Liver (tissue), 9 donors: ENCODE measurements around the gene NHS. TPM values are rescaled to one million over a fixed set of nuclear protein-coding genes. Genes with fewer than 3 reads are reported as not detected.

Experiments used
- DNase-seq: peaks from one replicate; pipeline ENCODE4 v3.0.0-alpha.2; 2017; ENCODE audit warnings: low spot score
- H3K27ac ChIP-seq, 2 donors: one replicate each; pipeline ENCODE4 v1.7.0; 2013; ENCODE audit warnings: inconsistent platforms in 2 of 2, low read length in 2 of 2, control low read depth in 1 of 2, low read depth in 1 of 2, mild to moderate bottlenecking in 1 of 2
- H3K27me3 ChIP-seq, 4 donors: one replicate each; pipeline versions ENCODE4 v1.6.1 to v1.7.0; 2013; ENCODE audit warnings: low read length in 3 of 4, inconsistent platforms in 1 of 4, mild to moderate bottlenecking in 1 of 4, moderate library complexity in 1 of 4; ENCODE audit not compliant: control insufficient read depth in 4 of 4, insufficient read depth in 4 of 4
- H3K36me3 ChIP-seq, 4 donors: one replicate each; pipeline versions ENCODE4 v1.6.1 to v1.7.0; 2013; ENCODE audit warnings: low read length in 3 of 4, mild to moderate bottlenecking in 3 of 4, low read depth in 1 of 4, moderate library complexity in 1 of 4; ENCODE audit not compliant: control insufficient read depth in 4 of 4, insufficient read depth in 3 of 4
- H3K4me1 ChIP-seq, 4 donors: one replicate each; pipeline versions ENCODE4 v1.6.1 to v1.7.0; 2013; ENCODE audit warnings: low read length in 3 of 4, mild to moderate bottlenecking in 3 of 4, moderate library complexity in 1 of 4; ENCODE audit not compliant: control insufficient read depth in 4 of 4, insufficient read depth in 4 of 4
- H3K4me3 ChIP-seq, 3 donors: one replicate each; pipeline versions ENCODE4 v1.6.1 to v1.7.0; 2013; ENCODE audit warnings: low read length in 3 of 3, control low read depth in 1 of 3, low read depth in 1 of 3, mild to moderate bottlenecking in 1 of 3
- H3K9ac ChIP-seq, 2 donors: one replicate each; pipeline ENCODE4 v1.7.0; 2013; ENCODE audit warnings: low read length in 2 of 2, mild to moderate bottlenecking in 2 of 2, moderate library complexity in 2 of 2, control low read depth in 1 of 2, low read depth in 1 of 2
- H3K9me3 ChIP-seq, 4 donors: one replicate each; pipeline versions ENCODE4 v1.6.1 to v1.7.0; 2013; ENCODE audit warnings: low read length in 3 of 4; ENCODE audit not compliant: control insufficient read depth in 4 of 4
- EGR1 ChIP-seq, 2 donors: IDR thresholded peaks; 2 replicates each; pipeline ENCODE4 v1.6.1; 2016 to 2018; ENCODE audit warnings: antibody characterized with exemption in 2 of 2, low read depth in 2 of 2
- FOXA1 ChIP-seq: IDR thresholded peaks from 2 replicates; pipeline ENCODE4 v1.6.1; 2016; ENCODE audit warnings: antibody characterized with exemption
- JUND ChIP-seq, 2 donors: IDR thresholded peaks; 2 replicates each; pipeline ENCODE4 v1.6.1; 2016; ENCODE audit warnings: antibody characterized with exemption in 2 of 2
- NR2F2 ChIP-seq: IDR thresholded peaks from 2 replicates; pipeline ENCODE4 v1.6.1; 2016; ENCODE audit warnings: antibody characterized with exemption
- YY1 ChIP-seq: IDR thresholded peaks from 2 replicates; pipeline ENCODE4 v1.6.1; 2016; ENCODE audit warnings: antibody characterized with exemption, mild to moderate bottlenecking
- WGBS: extraction: QIAGEN DNeasy Blood & Tissue Kit; methylation state at CpG from one replicate; pipeline ENCODE4 v1.1.7; 2013; 5-methylcytosine and 5-hydroxymethylcytosine counted together
- polyA plus RNA-seq, 2 donors: library from polyadenylated mRNA; stranded (reverse) in 1 of 2; unstranded in 1 of 2; fragments of 200-250 nt in 1 of 2; fragments of >200 nt in 1 of 2; fragmentation: Nextera tagmentation in 1 of 2; extraction: Ambion mirVana in 1 of 2; gene quantifications; one replicate each; pipeline versions ENCODE4 v1.2.1 to v1.2.3, GENCODE V29; 2013 to 2015
- total RNA-seq, 2 donors: library from RNA; depleted of rRNA; stranded (reverse); fragments of >200 nt; gene quantifications; one replicate each; pipeline ENCODE4 v1.2.3, GENCODE V29; 2014
- TF ChIP-seq, protein P1 (sequence below): IDR thresholded peaks from 2 replicates; pipeline ENCODE4 v1.6.1; 2016; ENCODE audit warnings: antibody characterized with exemption
- TF ChIP-seq, protein P2 (sequence below): IDR thresholded peaks from 2 replicates; pipeline ENCODE4 v1.6.1; 2016; ENCODE audit warnings: antibody characterized with exemption, mild to moderate bottlenecking
- TF ChIP-seq, protein P3 (sequence below): fragments of 150-350 bp; IDR thresholded peaks from 2 replicates; pipeline ENCODE4 v1.5.1; 2017; ENCODE audit warnings: improper control_type of control experiment, low read depth, low read length; ENCODE audit not compliant: missing input control
- TF ChIP-seq, protein P4 (sequence below): IDR thresholded peaks from 2 replicates; pipeline ENCODE4 v1.6.1; 2016; ENCODE audit warnings: antibody characterized with exemption
- donor health status: healthy.
- donor health status: healthy.
- donor health status: healthy.
- donor health status: healthy.
- donor health status: healthy.

NHS gene
- total and polyA plus RNA-seq, 4 donors: 0.03 to 0.17 (median 0.10) TPM

DNA sequence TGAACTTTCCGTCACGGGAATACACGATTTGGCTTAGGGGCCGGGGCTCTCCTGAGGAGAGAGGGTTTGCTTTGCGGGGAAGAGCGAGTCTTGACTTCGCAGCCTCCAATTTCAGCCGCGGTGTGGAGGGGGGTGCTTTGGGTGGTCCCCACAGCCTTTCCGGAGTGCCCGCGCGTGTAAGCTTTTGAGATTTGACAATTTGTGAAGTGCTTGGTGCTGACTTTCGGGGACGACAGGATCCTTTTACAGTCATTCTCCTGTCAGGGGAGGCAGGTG, 362.6 kb downstream of the NHS start:
- under 1% methylated on average over 15 of the region's 15 CpGs for WGBS
- no peak for DNase-seq

DNA sequence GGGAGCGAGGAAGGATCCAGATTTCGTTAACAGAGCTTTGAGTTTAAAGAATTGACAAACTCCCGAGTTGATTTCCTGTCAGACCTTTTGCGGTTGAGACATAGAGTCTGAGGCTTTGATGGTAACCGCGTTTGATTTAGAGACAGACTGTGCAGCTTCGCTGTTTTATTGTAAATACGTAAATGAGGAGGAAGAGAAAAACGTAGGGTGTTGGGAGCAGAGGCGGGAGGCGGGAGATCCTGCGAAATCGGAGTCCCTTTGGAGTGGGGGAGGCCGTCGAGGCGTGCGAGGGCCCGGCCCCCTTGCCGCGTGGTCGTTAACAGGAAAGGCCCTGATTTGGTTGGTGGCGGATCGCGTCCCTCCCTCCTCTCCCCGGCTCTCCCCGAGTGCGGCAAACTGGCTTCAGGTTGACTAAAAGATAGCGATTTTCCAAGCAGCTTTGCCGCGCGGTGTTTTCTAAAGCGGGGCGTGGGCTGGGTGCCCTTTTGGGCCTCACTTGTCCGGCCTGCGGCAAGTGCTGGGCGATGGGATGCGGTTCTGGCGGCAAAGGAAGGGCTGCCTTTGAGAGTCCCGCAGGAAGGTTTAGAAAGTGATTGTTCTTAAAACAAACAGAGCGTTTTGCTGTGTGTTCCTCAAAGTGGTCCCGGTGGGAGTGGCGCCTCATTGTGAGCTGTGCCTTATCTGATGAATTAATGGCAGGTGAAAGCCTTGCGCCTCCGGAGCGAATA, 363.1 kb downstream of the NHS start:
- Histone ChIP-seq H3K36me3 (no peaks in the 10 kb centered on the region), H3K27me3 (peaks cover 0 to 2% (median 0%) of the 10 kb centered on the region in 4 donors), H3K4me1 (peaks cover 1 to 26% (median 15%) of the 10 kb centered on the region in 4 donors), H3K9ac (peak overlapping the region; percentile 30 to 97), H3K27ac (peak overlapping the region; percentile 97), H3K4me3 (peak overlapping the region; percentile 72 to 91 (median 87)), H3K9me3 (peaks cover 0 to 2% (median 0%) of the 10 kb centered on the region in 4 donors)
- TF ChIP-seq YY1: peak; percentile 33
- TF ChIP-seq, protein P1, sequence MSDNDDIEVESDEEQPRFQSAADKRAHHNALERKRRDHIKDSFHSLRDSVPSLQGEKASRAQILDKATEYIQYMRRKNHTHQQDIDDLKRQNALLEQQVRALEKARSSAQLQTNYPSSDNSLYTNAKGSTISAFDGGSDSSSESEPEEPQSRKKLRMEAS: peak; percentile 24
- no peak for TF ChIP-seq NR2F2
- TF ChIP-seq FOXA1: no peak
- under 1% methylated on average over 45 of the region's 45 CpGs for WGBS
- DNase-seq: peak; percentile 35

More for the DNA sequence above, 362.6 kb downstream of the NHS start:
- H3K27ac ChIP-seq: peak overlapping the region; percentile 97
- H3K9ac ChIP-seq: peak overlapping the region; percentile 30 to 97
- H3K36me3 ChIP-seq: no peaks in the 10 kb centered on the region
- peaks cover 0 to 2% (median 0%) of the 10 kb centered on the region in 4 donors for H3K27me3 ChIP-seq
- no peak for TF ChIP-seq EGR1 (IDR thresholded peaks at IDR 0.05; ENCODE audit: low read depth in 2 of 2)
- TF ChIP-seq, protein P2, sequence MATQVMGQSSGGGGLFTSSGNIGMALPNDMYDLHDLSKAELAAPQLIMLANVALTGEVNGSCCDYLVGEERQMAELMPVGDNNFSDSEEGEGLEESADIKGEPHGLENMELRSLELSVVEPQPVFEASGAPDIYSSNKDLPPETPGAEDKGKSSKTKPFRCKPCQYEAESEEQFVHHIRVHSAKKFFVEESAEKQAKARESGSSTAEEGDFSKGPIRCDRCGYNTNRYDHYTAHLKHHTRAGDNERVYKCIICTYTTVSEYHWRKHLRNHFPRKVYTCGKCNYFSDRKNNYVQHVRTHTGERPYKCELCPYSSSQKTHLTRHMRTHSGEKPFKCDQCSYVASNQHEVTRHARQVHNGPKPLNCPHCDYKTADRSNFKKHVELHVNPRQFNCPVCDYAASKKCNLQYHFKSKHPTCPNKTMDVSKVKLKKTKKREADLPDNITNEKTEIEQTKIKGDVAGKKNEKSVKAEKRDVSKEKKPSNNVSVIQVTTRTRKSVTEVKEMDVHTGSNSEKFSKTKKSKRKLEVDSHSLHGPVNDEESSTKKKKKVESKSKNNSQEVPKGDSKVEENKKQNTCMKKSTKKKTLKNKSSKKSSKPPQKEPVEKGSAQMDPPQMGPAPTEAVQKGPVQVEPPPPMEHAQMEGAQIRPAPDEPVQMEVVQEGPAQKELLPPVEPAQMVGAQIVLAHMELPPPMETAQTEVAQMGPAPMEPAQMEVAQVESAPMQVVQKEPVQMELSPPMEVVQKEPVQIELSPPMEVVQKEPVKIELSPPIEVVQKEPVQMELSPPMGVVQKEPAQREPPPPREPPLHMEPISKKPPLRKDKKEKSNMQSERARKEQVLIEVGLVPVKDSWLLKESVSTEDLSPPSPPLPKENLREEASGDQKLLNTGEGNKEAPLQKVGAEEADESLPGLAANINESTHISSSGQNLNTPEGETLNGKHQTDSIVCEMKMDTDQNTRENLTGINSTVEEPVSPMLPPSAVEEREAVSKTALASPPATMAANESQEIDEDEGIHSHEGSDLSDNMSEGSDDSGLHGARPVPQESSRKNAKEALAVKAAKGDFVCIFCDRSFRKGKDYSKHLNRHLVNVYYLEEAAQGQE: peak; percentile 11
- H3K4me3 ChIP-seq: peak overlapping the region; percentile 72 to 91 (median 87)
- peaks cover 0 to 2% (median 0%) of the 10 kb centered on the region in 4 donors for H3K9me3 ChIP-seq
- H3K4me1 ChIP-seq: peaks cover 1 to 26% (median 15%) of the 10 kb centered on the region in 4 donors

DNA sequence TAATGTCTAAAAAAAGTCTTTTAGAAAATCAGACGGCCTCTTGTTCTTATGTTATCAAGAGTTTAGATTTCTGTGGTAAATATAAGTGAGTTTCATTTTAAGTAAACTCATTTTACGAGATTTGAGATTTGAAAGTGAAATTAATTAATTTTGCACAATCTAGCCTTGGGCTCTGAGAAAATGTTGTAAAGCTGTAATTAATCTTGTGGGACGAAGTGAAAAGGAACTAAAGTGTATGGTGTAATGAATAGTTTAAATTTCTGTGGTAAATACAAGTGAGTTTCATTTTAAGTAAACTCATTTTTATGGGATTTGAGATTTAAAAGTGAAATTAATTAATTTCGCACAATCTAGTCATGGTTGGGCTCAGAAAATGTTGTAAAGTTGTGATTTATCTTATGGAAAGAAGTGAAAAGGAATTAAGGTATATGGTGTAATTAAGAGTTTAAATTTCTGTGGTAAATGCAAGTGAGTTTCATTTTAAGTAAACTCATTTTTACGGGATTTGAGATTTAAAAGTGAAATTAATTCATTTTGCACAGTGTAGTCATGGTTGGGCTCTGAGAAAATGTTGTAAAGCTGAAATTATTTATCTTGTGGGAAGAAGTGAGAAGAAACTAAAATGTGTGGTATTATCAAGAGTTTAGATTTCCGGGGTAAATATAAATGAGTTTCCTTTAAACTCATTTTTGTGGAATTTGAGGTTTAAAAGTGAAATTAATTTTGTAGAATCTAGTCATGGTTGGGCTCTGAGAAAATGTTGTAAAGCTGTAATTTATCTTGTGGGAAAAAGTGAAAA, 363.9 kb downstream of the NHS start:
- Histone ChIP-seq H3K9ac (peak overlapping the region; percentile 30 to 76), H3K9me3 (peaks cover 0 to 2% (median 0%) of the 10 kb centered on the region in 4 donors), H3K27me3 (peaks cover 0 to 2% (median 0%) of the 10 kb centered on the region in 4 donors), H3K4me3 (peak overlapping the region; percentile 72 to 91 (median 87)), H3K27ac (peak overlapping the region; percentile 97), H3K4me1 (peaks cover 1 to 30% (median 17%) of the 10 kb centered on the region in 4 donors), H3K36me3 (no peaks in the 10 kb centered on the region)
- 9% methylated on average over 6 of the region's 6 CpGs for WGBS
- no peak for DNase-seq
- no peak for TF ChIP-seq JUND (IDR thresholded peaks at IDR 0.05)
- TF ChIP-seq, protein P2: no peak
- TF ChIP-seq, protein P3, sequence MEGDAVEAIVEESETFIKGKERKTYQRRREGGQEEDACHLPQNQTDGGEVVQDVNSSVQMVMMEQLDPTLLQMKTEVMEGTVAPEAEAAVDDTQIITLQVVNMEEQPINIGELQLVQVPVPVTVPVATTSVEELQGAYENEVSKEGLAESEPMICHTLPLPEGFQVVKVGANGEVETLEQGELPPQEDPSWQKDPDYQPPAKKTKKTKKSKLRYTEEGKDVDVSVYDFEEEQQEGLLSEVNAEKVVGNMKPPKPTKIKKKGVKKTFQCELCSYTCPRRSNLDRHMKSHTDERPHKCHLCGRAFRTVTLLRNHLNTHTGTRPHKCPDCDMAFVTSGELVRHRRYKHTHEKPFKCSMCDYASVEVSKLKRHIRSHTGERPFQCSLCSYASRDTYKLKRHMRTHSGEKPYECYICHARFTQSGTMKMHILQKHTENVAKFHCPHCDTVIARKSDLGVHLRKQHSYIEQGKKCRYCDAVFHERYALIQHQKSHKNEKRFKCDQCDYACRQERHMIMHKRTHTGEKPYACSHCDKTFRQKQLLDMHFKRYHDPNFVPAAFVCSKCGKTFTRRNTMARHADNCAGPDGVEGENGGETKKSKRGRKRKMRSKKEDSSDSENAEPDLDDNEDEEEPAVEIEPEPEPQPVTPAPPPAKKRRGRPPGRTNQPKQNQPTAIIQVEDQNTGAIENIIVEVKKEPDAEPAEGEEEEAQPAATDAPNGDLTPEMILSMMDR: no peak
- TF ChIP-seq, protein P4, sequence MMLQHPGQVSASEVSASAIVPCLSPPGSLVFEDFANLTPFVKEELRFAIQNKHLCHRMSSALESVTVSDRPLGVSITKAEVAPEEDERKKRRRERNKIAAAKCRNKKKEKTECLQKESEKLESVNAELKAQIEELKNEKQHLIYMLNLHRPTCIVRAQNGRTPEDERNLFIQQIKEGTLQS: no peak
